GM18505 (cell line): ENCODE measurements around the gene PIEZO1.
"Not testable (repeated sequence)": the region's sequence is repeated elsewhere in the genome, so short reads cannot be mapped to it uniquely, and the experiment has no call there.

Source experiments
- ATAC-seq: cut with Tn5 transposase; IDR thresholded peaks from one replicate; pipeline ENCODE4 v1.9.1; 2021; ENCODE audit not compliant: unreplicated experiment
- POLR2A ChIP-seq: IDR thresholded peaks from 4 replicates; pipeline ENCODE4 v1.6.1; 2011; ENCODE audit warnings: borderline replicate concordance; ENCODE audit not compliant: insufficient read depth, insufficient read length; ENCODE audit errors: extremely low read depth

Gene PIEZO1

GRCh38 chr16:88785106-88785924 is at the start of gene PIEZO1:
Gene PIEZO1, minus strand, starts transcription at chr16:88785220. Its CDS starts 256 bp downstream, at chr16:88784964.
- ATAC-seq = no peak
- peak; percentile 92 for TF ChIP-seq POLR2A

GRCh38 chr16:88834670-88835069 is 49.6 kb upstream of the PIEZO1 start:
- no peak for ATAC-seq
- TF ChIP-seq POLR2A = no peak

- no peak for ATAC-seq
- TF ChIP-seq POLR2A = no peak
These were observed 48.1 kb upstream of the PIEZO1 start for GRCh38 chr16:88833086-88833485.

- no peak for ATAC-seq
These were observed 46.8 kb upstream of the PIEZO1 start for GRCh38 chr16:88831838-88832237.

GRCh38 chr16:88830783-88831182 is 45.8 kb upstream of the PIEZO1 start:
- no peak for TF ChIP-seq POLR2A
- ATAC-seq = no peak

More at GRCh38 chr16:88831838-88832237, 46.8 kb upstream of the PIEZO1 start:
- no peak for TF ChIP-seq POLR2A

- ATAC-seq = no peak
- no peak for TF ChIP-seq POLR2A
These were observed 45.2 kb upstream of the PIEZO1 start for GRCh38 chr16:88830258-88830657.

- no peak for ATAC-seq
- no peak for TF ChIP-seq POLR2A
These were observed 43.7 kb upstream of the PIEZO1 start for GRCh38 chr16:88828711-88829110.

- TF ChIP-seq POLR2A = no peak
- no peak for ATAC-seq
These were observed 42.7 kb upstream of the PIEZO1 start for GRCh38 chr16:88827727-88828126.

GRCh38 chr16:88826070-88826840 is 41.2 kb upstream of the PIEZO1 start:
- no peak for TF ChIP-seq POLR2A
- ATAC-seq = no peak

- ATAC-seq = no peak
- TF ChIP-seq POLR2A = no peak
These were observed 40.1 kb upstream of the PIEZO1 start for GRCh38 chr16:88825146-88825545.

GRCh38 chr16:88824256-88825077 is 39.4 kb upstream of the PIEZO1 start:
- ATAC-seq = no peak

GRCh38 chr16:88823646-88824045 is 38.6 kb upstream of the PIEZO1 start:
- ATAC-seq = not testable (repeated sequence)

More at GRCh38 chr16:88824256-88825077, 39.4 kb upstream of the PIEZO1 start:
- no peak for TF ChIP-seq POLR2A
